Smooth muscle cell (in vitro differentiated cells): ENCODE results near the gene TARP.

Experiments used
- DNase-seq: peaks from one replicate; lab custom pipeline; 2025; ENCODE audit not compliant: unreplicated experiment; lab: John Stamatoyannopoulos, UW
- H2AFZ ChIP-seq: fragments of 200-600 bp; sonication (generic); 2 replicates; pipeline ENCODE4 v1.6.0; 2016; ENCODE audit warnings: antibody characterized with exemption, low read depth, mild to moderate bottlenecking
- H3F3A ChIP-seq: fragments of 200-600 bp; sonication (generic); 2 replicates; pipeline ENCODE4 v1.6.0; 2017; ENCODE audit warnings: antibody characterized with exemption, low read depth
- H3K27ac ChIP-seq: fragments of 200-600 bp; sonication (generic); 2 replicates; pipeline ENCODE4 v1.5.1; 2016; ENCODE audit warnings: low read depth, mild to moderate bottlenecking
- H3K27me3 ChIP-seq: fragments of 200-600 bp; sonication (generic); 2 replicates; pipeline ENCODE4 v1.6.1; 2016; ENCODE audit warnings: low read depth, mild to moderate bottlenecking
- H3K36me3 ChIP-seq: fragments of 200-600 bp; sonication (generic); 2 replicates; pipeline ENCODE4 v1.5.1; 2016; ENCODE audit warnings: low read depth
- H3K4me1 ChIP-seq: fragments of 200-600 bp; sonication (generic); 2 replicates; pipeline ENCODE4 v1.5.1; 2016; ENCODE audit warnings: low read depth
- H3K4me2 ChIP-seq: fragments of 200-600 bp; sonication (generic); 2 replicates; pipeline ENCODE4 v1.6.0; 2016; ENCODE audit warnings: mild to moderate bottlenecking
- H3K4me3 ChIP-seq: fragments of 200-600 bp; sonication (generic); 2 replicates; pipeline ENCODE4 v1.5.1; 2016; ENCODE audit warnings: mild to moderate bottlenecking
- H3K79me2 ChIP-seq: fragments of 200-600 bp; sonication (generic); 2 replicates; pipeline ENCODE4 v1.6.0; 2016; ENCODE audit warnings: low read depth, mild to moderate bottlenecking
- H3K9ac ChIP-seq: fragments of 200-600 bp; sonication (generic); 2 replicates; pipeline ENCODE4 v1.6.0; 2016; ENCODE audit warnings: low read depth
- H3K9me3 ChIP-seq: fragments of 200-600 bp; sonication (generic); replicated peaks from 2 replicates; pipeline ENCODE4 v1.5.1; 2016; ENCODE audit warnings: low read depth
- H4K20me1 ChIP-seq: fragments of 200-600 bp; sonication (generic); 2 replicates; pipeline ENCODE4 v1.6.0; 2016; ENCODE audit warnings: low read depth
- CTCF ChIP-seq: fragments of 200-600 bp; sonication (generic); IDR thresholded peaks from 2 replicates; pipeline ENCODE4 v1.5.1; 2017; ENCODE audit warnings: borderline replicate concordance, mild to moderate bottlenecking, antibody characterized with exemption; ENCODE audit not compliant: insufficient read depth, poor library complexity, severe bottlenecking
- WGBS: methylation state at CpG from one replicate; pipeline ENCODE4 v1.1.7; 2016; ENCODE audit warnings: low lambda C conversion rate; 5-methylcytosine and 5-hydroxymethylcytosine counted together

The TARP gene

GRCh38 chr7:38318241-38318640 lies 44.8 kb upstream of the TARP start:
- H4K20me1 ChIP-seq, result no peaks in the 10 kb centered on the region
- peak overlapping the region; percentile 48 for H3K27ac ChIP-seq
- no peaks in the 10 kb centered on the region for H3K4me1 ChIP-seq
- no peak overlapping the region for H2AFZ ChIP-seq
- no peaks in the 10 kb centered on the region for H3K79me2 ChIP-seq
- no peaks in the 10 kb centered on the region for H3F3A ChIP-seq
- H3K4me2 ChIP-seq, result peak overlapping the region; percentile 33
- no peak overlapping the region for H3K9ac ChIP-seq
- DNase-seq, result no peak
- H3K27me3 ChIP-seq, result no peaks in the 10 kb centered on the region
- 62% methylated on average over 9 of the region's 9 CpGs for WGBS
- H3K9me3 ChIP-seq, result no peaks in the 10 kb centered on the region
- no peak overlapping the region for H3K4me3 ChIP-seq
- H3K36me3 ChIP-seq, result no peaks in the 10 kb centered on the region
- TF ChIP-seq CTCF, result no peak

- DNase-seq, result no peak
- no peaks in the 10 kb centered on the region for H4K20me1 ChIP-seq
- no peak overlapping the region for H3K9ac ChIP-seq
- whole genome bisulfite sequencing, result 85% methylated on average over 9 of the region's 9 CpGs
- no peaks in the 10 kb centered on the region for H3F3A ChIP-seq
- H3K4me3 ChIP-seq, result no peak overlapping the region
- no peaks in the 10 kb centered on the region for H3K27me3 ChIP-seq
- TF ChIP-seq CTCF, result no peak
- H3K4me2 ChIP-seq, result peak overlapping the region; percentile 33
- H3K79me2 ChIP-seq, result no peaks in the 10 kb centered on the region
- H2AFZ ChIP-seq, result no peak overlapping the region
- H3K4me1 ChIP-seq, result no peaks in the 10 kb centered on the region
- no peaks in the 10 kb centered on the region for H3K36me3 ChIP-seq
- no peaks in the 10 kb centered on the region for H3K9me3 ChIP-seq
- no peak overlapping the region for H3K27ac ChIP-seq
Observed at GRCh38 chr7:38317515-38317914, 44.1 kb upstream of the TARP start.

DNA sequence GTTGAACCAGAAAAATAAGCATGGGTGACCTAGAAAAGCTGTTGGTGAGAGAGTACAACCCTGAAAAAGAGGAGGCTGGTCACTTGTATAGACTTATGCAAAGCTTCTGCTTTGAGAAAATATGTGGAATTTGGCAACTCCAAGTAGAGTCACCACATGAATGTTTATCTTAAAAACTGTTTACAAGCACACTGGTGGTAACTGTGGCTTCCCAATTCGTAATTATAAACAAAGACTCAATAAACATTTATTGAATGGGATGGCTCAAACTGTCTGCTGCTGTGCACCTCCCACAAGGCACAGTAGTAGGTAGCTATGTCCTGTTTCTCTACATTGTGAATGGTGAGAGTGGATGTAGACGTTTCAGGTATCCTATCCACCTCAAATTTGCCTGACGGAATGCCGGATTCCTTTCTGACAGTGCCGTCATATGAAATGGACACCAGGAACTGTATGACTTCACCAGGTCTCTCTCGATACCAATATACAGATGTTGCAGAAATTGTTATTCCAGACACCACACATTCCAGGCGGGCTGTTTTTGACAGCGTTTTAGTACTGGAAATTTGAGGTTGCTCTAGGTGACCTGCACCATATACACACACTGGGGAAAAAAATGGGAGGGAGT lies 43.4 kb upstream of the TARP start:
- H3K79me2 ChIP-seq, result no peaks in the 10 kb centered on the region
- H4K20me1 ChIP-seq, result no peaks in the 10 kb centered on the region
- no peaks in the 10 kb centered on the region for H3K4me1 ChIP-seq
- H3K27me3 ChIP-seq, result no peaks in the 10 kb centered on the region
- no peak overlapping the region for H3K27ac ChIP-seq
- no peaks in the 10 kb centered on the region for H3K9me3 ChIP-seq
- H3K9ac ChIP-seq, result no peak overlapping the region
- H3F3A ChIP-seq, result no peaks in the 10 kb centered on the region
- TF ChIP-seq CTCF, result no peak
- H2AFZ ChIP-seq, result no peak overlapping the region
- no peak overlapping the region for H3K4me3 ChIP-seq
- DNase-seq, result no peak
- H3K36me3 ChIP-seq, result no peaks in the 10 kb centered on the region
- WGBS, result 71% methylated on average over 8 of the region's 8 CpGs
- H3K4me2 ChIP-seq, result no peak overlapping the region

GRCh38 chr7:38315410-38315809 lies 42.0 kb upstream of the TARP start:
- H3K4me1 ChIP-seq, result no peaks in the 10 kb centered on the region
- no peak overlapping the region for H3K4me2 ChIP-seq
- no peak overlapping the region for H3K27ac ChIP-seq
- no peak overlapping the region for H2AFZ ChIP-seq
- no peaks in the 10 kb centered on the region for H3K36me3 ChIP-seq
- no peak overlapping the region for H3K4me3 ChIP-seq
- H4K20me1 ChIP-seq, result no peaks in the 10 kb centered on the region
- H3K9ac ChIP-seq, result no peak overlapping the region
- no peak for TF ChIP-seq CTCF
- H3F3A ChIP-seq, result no peaks in the 10 kb centered on the region
- no peaks in the 10 kb centered on the region for H3K27me3 ChIP-seq
- DNase-seq, result no peak
- WGBS, result 94% methylated on average over 3 of the region's 3 CpGs
- H3K79me2 ChIP-seq, result no peaks in the 10 kb centered on the region
- no peaks in the 10 kb centered on the region for H3K9me3 ChIP-seq
